H9 (cell line): Measurements from ENCODE around the gene NFXL1. TPM values are rescaled to one million over a fixed set of nuclear protein-coding genes. Genes with fewer than 3 reads are reported as not detected.

Experiments
- DNase-seq: peaks from one replicate; pipeline ENCODE4 v3.0.0-alpha.2; 2017
- H2AFZ ChIP-seq: one replicate; pipeline ENCODE4 v1.6.1; 2013; ENCODE audit warnings: mild to moderate bottlenecking, low read length, control low read depth, moderate library complexity
- H2AK5ac ChIP-seq: 2 replicates; pipeline ENCODE4 v1.6.1; 2013; ENCODE audit warnings: low read length, control low read depth, mixed read lengths; ENCODE audit not compliant: insufficient read length
- H2BK120ac ChIP-seq: one replicate; pipeline ENCODE4 v1.6.1; 2013; ENCODE audit warnings: low read depth, mild to moderate bottlenecking, low read length, control low read depth, inconsistent platforms; ENCODE audit not compliant: poor library complexity, severe bottlenecking
- H2BK12ac ChIP-seq: 2 replicates; pipeline ENCODE4 v1.6.1; 2013; ENCODE audit warnings: low read length, control low read depth, mixed read lengths, low read depth; ENCODE audit not compliant: insufficient read length
- H2BK15ac ChIP-seq: 2 replicates; pipeline ENCODE4 v1.6.1; 2013; ENCODE audit warnings: low read depth, low read length, control low read depth
- H2BK20ac ChIP-seq: one replicate; pipeline ENCODE4 v1.6.1; 2013; ENCODE audit warnings: low read depth, mild to moderate bottlenecking, low read length, control low read depth, inconsistent platforms; ENCODE audit not compliant: poor library complexity, severe bottlenecking
- H2BK5ac ChIP-seq: 2 replicates; pipeline ENCODE4 v1.6.1; 2013; ENCODE audit warnings: low read length, control low read depth, mixed read lengths; ENCODE audit not compliant: insufficient read length
- H3K14ac ChIP-seq: 2 replicates; pipeline ENCODE4 v1.6.1; 2013; ENCODE audit warnings: low read length, control low read depth; ENCODE audit not compliant: insufficient read depth
- H3K18ac ChIP-seq: 2 replicates; pipeline ENCODE4 v1.6.1; 2013; ENCODE audit warnings: low read depth, mild to moderate bottlenecking, mixed read lengths, low read length, control low read depth; ENCODE audit not compliant: insufficient read length
- H3K23ac ChIP-seq: 2 replicates; pipeline ENCODE4 v1.6.1; 2013; ENCODE audit warnings: low read length, control low read depth, mixed read lengths, low read depth; ENCODE audit not compliant: insufficient read length
- H3K23me2 ChIP-seq: 2 replicates; pipeline ENCODE4 v1.6.1; 2013; ENCODE audit warnings: low read depth, mild to moderate bottlenecking, mixed read lengths, low read length, control low read depth; ENCODE audit not compliant: insufficient read length, poor library complexity, severe bottlenecking
- H3K27ac ChIP-seq: 2 replicates; pipeline ENCODE4 v1.5.1; 2013; ENCODE audit warnings: low read length, control low read depth, mixed read lengths, low read depth; ENCODE audit not compliant: insufficient read length
- H3K27me3 ChIP-seq: 2 replicates; pipeline ENCODE4 v1.6.1; 2013; ENCODE audit warnings: low read length, control low read depth, inconsistent platforms; ENCODE audit not compliant: insufficient read depth
- H3K4ac ChIP-seq: 2 replicates; pipeline ENCODE4 v1.6.1; 2013; ENCODE audit warnings: low read depth, mild to moderate bottlenecking, control low read depth, inconsistent platforms, low read length, moderate library complexity
- H3K4me1 ChIP-seq: 2 replicates; pipeline ENCODE4 v1.6.1; 2013; ENCODE audit warnings: low read length, control low read depth, inconsistent platforms; ENCODE audit not compliant: insufficient read depth
- H3K4me2 ChIP-seq: 2 replicates; pipeline ENCODE4 v1.6.1; 2013; ENCODE audit warnings: low read length, control low read depth, mixed read lengths; ENCODE audit not compliant: insufficient read length, insufficient read depth
- H3K56ac ChIP-seq: 2 replicates; pipeline ENCODE4 v1.6.1; 2013; ENCODE audit warnings: low read depth, mild to moderate bottlenecking, mixed read lengths, low read length, control low read depth; ENCODE audit not compliant: insufficient read length
- H3K79me1 ChIP-seq: 2 replicates; pipeline ENCODE4 v1.6.1; 2013; ENCODE audit warnings: low read depth, mild to moderate bottlenecking, moderate library complexity, low read length, control low read depth, inconsistent platforms; ENCODE audit not compliant: insufficient read depth, poor library complexity, severe bottlenecking
- H3K79me2 ChIP-seq: 2 replicates; pipeline ENCODE4 v1.6.1; 2013; ENCODE audit warnings: low read length, control low read depth, inconsistent platforms; ENCODE audit not compliant: insufficient read depth
- H3K9ac ChIP-seq: 2 replicates; pipeline ENCODE4 v1.6.1; 2013; ENCODE audit warnings: low read length, control low read depth, mixed read lengths; ENCODE audit not compliant: insufficient read length; ENCODE audit errors: extremely low read depth
- H3K9me3 ChIP-seq: one replicate; pipeline ENCODE4 v1.6.1; 2013; ENCODE audit warnings: low read depth, low read length, inconsistent platforms; ENCODE audit not compliant: control insufficient read depth
- H3T11ph ChIP-seq: one replicate; pipeline ENCODE4 v1.6.1; 2013; ENCODE audit warnings: mild to moderate bottlenecking, low read length, control low read depth, inconsistent platforms
- H4K20me1 ChIP-seq: one replicate; pipeline ENCODE4 v1.6.1; 2013; ENCODE audit not compliant: control insufficient read depth, insufficient read length, insufficient read depth
- H4K5ac ChIP-seq: 2 replicates; pipeline ENCODE4 v1.6.1; 2013; ENCODE audit warnings: low read depth, mild to moderate bottlenecking, mixed read lengths, low read length, control low read depth; ENCODE audit not compliant: insufficient read length
- H4K8ac ChIP-seq: replicated peaks from 2 replicates; pipeline ENCODE4 v1.6.1; 2013; ENCODE audit warnings: low read length, control low read depth, mixed read lengths, low read depth; ENCODE audit not compliant: insufficient read length
- H4K91ac ChIP-seq: 2 replicates; pipeline ENCODE4 v1.6.1; 2013; ENCODE audit warnings: low read depth, mild to moderate bottlenecking, moderate library complexity, mixed read lengths, low read length, control low read depth; ENCODE audit not compliant: insufficient read length
- H3K27ac Mint-ChIP-seq, 3 experiments: 2 replicates in 2 of 3; 3 replicates in 1 of 3; pipeline ENCODE4 v1.8.0; 2020 to 2021; ENCODE audit warnings: mixed read lengths in 3 of 3, mild to moderate bottlenecking in 1 of 3, moderate library complexity in 1 of 3
- H3K27me3 Mint-ChIP-seq: 2 replicates; pipeline ENCODE4 v1.8.0; 2021; ENCODE audit warnings: low read depth, mild to moderate bottlenecking, moderate library complexity, mixed read lengths
- H3K36me3 Mint-ChIP-seq, 3 experiments: 2 replicates in 2 of 3; 3 replicates in 1 of 3; pipeline ENCODE4 v1.8.0; 2020 to 2021; ENCODE audit warnings: low read depth in 3 of 3, mixed read lengths in 3 of 3; ENCODE audit not compliant: insufficient read depth in 1 of 3
- H3K4me1 Mint-ChIP-seq, 2 experiments: 2 replicates each; pipeline ENCODE4 v1.8.0; 2020; ENCODE audit warnings: mixed read lengths in 2 of 2
- H3K4me3 Mint-ChIP-seq, 2 experiments: 2 replicates in 1 of 2; 3 replicates in 1 of 2; pipeline ENCODE4 v1.8.0; 2020 to 2021; ENCODE audit warnings: mild to moderate bottlenecking in 2 of 2, mixed read lengths in 2 of 2, moderate library complexity in 1 of 2
- H3K9me3 Mint-ChIP-seq, 2 experiments: 2 replicates in 1 of 2; 3 replicates in 1 of 2; pipeline ENCODE4 v1.8.0; 2020; ENCODE audit warnings: mild to moderate bottlenecking in 2 of 2, mixed read lengths in 2 of 2, moderate library complexity in 1 of 2
- CTCF ChIP-seq: fragments of 200-600 bp; sonication (generic); conservative IDR thresholded peaks from 3 replicates; pipeline ENCODE4 v1.8.0; 2021; ENCODE audit warnings: antibody characterized with exemption, mild to moderate bottlenecking
- WGBS: extraction: QIAGEN DNeasy Blood & Tissue Kit; methylation state at CpG from one replicate; pipeline ENCODE4 v1.1.7; 2013; ENCODE audit warnings: missing lambda C conversion rate, low lambda C conversion rate, mixed read lengths; ENCODE audit not compliant: insufficient read length; ENCODE audit errors: extremely low coverage; 5-methylcytosine and 5-hydroxymethylcytosine counted together
- total RNA-seq: library from RNA; stranded (reverse); gene quantifications from 2 replicates; pipeline ENCODE4 v1.2.1, GENCODE V29; 2021

The NFXL1 gene
- total RNA-seq, 1 experiment from 2014 or later: 33.8 TPM

GRCh38 chr4:47804598-47804997 lies 109.8 kb downstream of the NFXL1 start:
- H2BK15ac ChIP-seq: no peak overlapping the region
- no peaks in the 10 kb centered on the region for H3K4me1 Mint-ChIP-seq
- no peak overlapping the region for H3K4me3 Mint-ChIP-seq

More at GRCh38 chr4:47804598-47804997, 109.8 kb downstream of the NFXL1 start:
- Histone ChIP-seq H3K79me2 (no peaks in the 10 kb centered on the region), H2BK120ac (no peak overlapping the region), H3K56ac (no peak overlapping the region), H3K23me2 (no peaks in the 10 kb centered on the region), H3K79me1 (no peaks in the 10 kb centered on the region), H2AK5ac (no peak overlapping the region), H3K27ac (no peak overlapping the region), H3T11ph (no peak overlapping the region), H4K20me1 (no peaks in the 10 kb centered on the region), H3K4me1 (no peaks in the 10 kb centered on the region), H2AFZ (no peak overlapping the region), H3K14ac (no peak overlapping the region), H3K18ac (no peak overlapping the region), H3K9ac (no peak overlapping the region), H3K4ac (no peak overlapping the region), H3K23ac (no peak overlapping the region), H2BK20ac (no peak overlapping the region), H3K27me3 (no peaks in the 10 kb centered on the region), H4K91ac (no peak overlapping the region), H4K5ac (no peak overlapping the region), H3K9me3 (no peaks in the 10 kb centered on the region), H2BK5ac (no peak overlapping the region), H3K4me2 (no peak overlapping the region), H2BK12ac (no peak overlapping the region), H4K8ac (no peak overlapping the region)
- Mint-ChIP-seq H3K36me3 (no peaks in the 10 kb centered on the region), H3K27me3 (no peaks in the 10 kb centered on the region), H3K9me3 (peaks cover 0 to 7% of the 10 kb centered on the region in 2 experiments; a peak in 2 of 5 replicates), H3K27ac (no peak overlapping the region)
- DNase-seq: no peak
- no CpG with 5 or more reads among the region's 7 CpGs for WGBS
- no peak for TF ChIP-seq CTCF
